ENCODE data around the gene CAPN12.
"Not testable (repeated sequence)": the region's sequence is repeated elsewhere in the genome, so short reads cannot be mapped to it uniquely, and the experiment has no call there.

Gene CAPN12

GRCh38 chr19:38769635-38770211 is 25.4 kb upstream of the CAPN12 start:
- Histone ChIP-seq H3K36me3 (ENCODE audit: control insufficient read depth, insufficient read depth, low read length) (no peaks in the 10 kb centered on the region), H3K27me3 (replicated peaks; ENCODE audit: control insufficient read depth, insufficient read depth, low read length) (no peaks in the 10 kb centered on the region), H3K4me3 (replicated peaks; ENCODE audit: low read depth, low read length) (peak overlapping the region; percentile 39)
- peak; percentile 88 for DNase-seq (ENCODE audit: extremely low read depth, insufficient read length)
- TF ChIP-seq CTCF (IDR thresholded peaks at IDR 0.05; ENCODE audit: insufficient read depth, low read length, poor library complexity, severe bottlenecking) = peak; percentile 83

- H3K36me3 ChIP-seq (ENCODE audit: control insufficient read depth, insufficient read depth, low read length) = no peaks in the 10 kb centered on the region
- DNase-seq (ENCODE audit: extremely low read depth, insufficient read length) = no peak
- no peaks in the 10 kb centered on the region for H3K27me3 ChIP-seq (replicated peaks; ENCODE audit: control insufficient read depth, insufficient read depth, low read length)
- TF ChIP-seq CTCF (IDR thresholded peaks at IDR 0.05; ENCODE audit: insufficient read depth, low read length, poor library complexity, severe bottlenecking) = no peak
- H3K4me3 ChIP-seq (replicated peaks; ENCODE audit: low read depth, low read length) = no peak overlapping the region
Measured at GRCh38 chr19:38766276-38767047, 22.2 kb upstream of the CAPN12 start.

- DNase-seq (ENCODE audit: extremely low read depth, insufficient read length) = no peak
- H3K27me3 ChIP-seq (replicated peaks; ENCODE audit: control insufficient read depth, insufficient read depth, low read length) = no peaks in the 10 kb centered on the region
Measured at GRCh38 chr19:38765214-38765613, 20.9 kb upstream of the CAPN12 start.

GRCh38 chr19:38763795-38764220 is 19.5 kb upstream of the CAPN12 start:
- no peaks in the 10 kb centered on the region for H3K36me3 ChIP-seq (ENCODE audit: control insufficient read depth, insufficient read depth, low read length)
- H3K4me3 ChIP-seq (replicated peaks; ENCODE audit: low read depth, low read length) = no peak overlapping the region
- no peaks in the 10 kb centered on the region for H3K27me3 ChIP-seq (replicated peaks; ENCODE audit: control insufficient read depth, insufficient read depth, low read length)
- TF ChIP-seq CTCF (IDR thresholded peaks at IDR 0.05; ENCODE audit: insufficient read depth, low read length, poor library complexity, severe bottlenecking) = no peak
- no peak for DNase-seq (ENCODE audit: extremely low read depth, insufficient read length)

More at GRCh38 chr19:38765214-38765613, 20.9 kb upstream of the CAPN12 start:
- Histone ChIP-seq H3K36me3 (ENCODE audit: control insufficient read depth, insufficient read depth, low read length) (no peaks in the 10 kb centered on the region), H3K4me3 (replicated peaks; ENCODE audit: low read depth, low read length) (no peak overlapping the region)
- TF ChIP-seq CTCF (IDR thresholded peaks at IDR 0.05; ENCODE audit: insufficient read depth, low read length, poor library complexity, severe bottlenecking) = no peak

- not testable (repeated sequence) for H3K27me3 ChIP-seq (replicated peaks; ENCODE audit: control insufficient read depth, insufficient read depth, low read length); H3K36me3 ChIP-seq (ENCODE audit: control insufficient read depth, insufficient read depth, low read length); DNase-seq (ENCODE audit: extremely low read depth, insufficient read length); H3K4me3 ChIP-seq (replicated peaks; ENCODE audit: low read depth, low read length)
Measured at GRCh38 chr19:38761884-38762389, 17.7 kb upstream of the CAPN12 start.

GRCh38 chr19:38760805-38761517 is 16.7 kb upstream of the CAPN12 start:
- DNase-seq (ENCODE audit: extremely low read depth, insufficient read length); H3K27me3 ChIP-seq (replicated peaks; ENCODE audit: control insufficient read depth, insufficient read depth, low read length); H3K36me3 ChIP-seq (ENCODE audit: control insufficient read depth, insufficient read depth, low read length): not testable (repeated sequence)

More at GRCh38 chr19:38760805-38761517, 16.7 kb upstream of the CAPN12 start:
- not testable (repeated sequence) for H3K4me3 ChIP-seq (replicated peaks; ENCODE audit: low read depth, low read length)

All from GM06990 (cell line).